GM21529 (cell line): ENCODE data around the gene POU2F1.
"Not testable (repeated sequence)": the region's sequence is repeated elsewhere in the genome, so short reads cannot be mapped to it uniquely, and the experiment has no call there.

Source experiments
- ATAC-seq: cut with Tn5 transposase; IDR thresholded peaks from one replicate; pipeline ENCODE4 v1.9.1; 2021; ENCODE audit not compliant: unreplicated experiment

Gene POU2F1

GRCh38 chr1:167230437-167230836 is 9.8 kb downstream of the POU2F1 start:
- ATAC-seq, result no peak

- no peak for ATAC-seq
Measured at GRCh38 chr1:167231873-167232450, 11.3 kb downstream of the POU2F1 start.

GRCh38 chr1:167232801-167233200 is 12.1 kb downstream of the POU2F1 start:
- no peak for ATAC-seq

- ATAC-seq, result no peak
Measured at GRCh38 chr1:167233373-167233772, 12.7 kb downstream of the POU2F1 start.

- no peak for ATAC-seq
Measured at GRCh38 chr1:167237000-167237399, 16.3 kb downstream of the POU2F1 start.

GRCh38 chr1:167238713-167239112 is 18.0 kb downstream of the POU2F1 start:
- ATAC-seq, result no peak

GRCh38 chr1:167239257-167239656 is 18.6 kb downstream of the POU2F1 start:
- ATAC-seq, result no peak

- ATAC-seq, result no peak
Measured at GRCh38 chr1:167244244-167244643, 23.6 kb downstream of the POU2F1 start.

- not testable (repeated sequence) for ATAC-seq
Measured at GRCh38 chr1:167245168-167245567, 24.5 kb downstream of the POU2F1 start.

GRCh38 chr1:167246971-167247370 is 26.3 kb downstream of the POU2F1 start:
- no peak for ATAC-seq

GRCh38 chr1:167247754-167248153 is 27.1 kb downstream of the POU2F1 start:
- ATAC-seq, result no peak

GRCh38 chr1:167248707-167249642 is 28.3 kb downstream of the POU2F1 start:
- ATAC-seq, result no peak

- no peak for ATAC-seq
Measured at GRCh38 chr1:167249702-167250101, 29.0 kb downstream of the POU2F1 start.

GRCh38 chr1:167250482-167250881 is 29.8 kb downstream of the POU2F1 start:
- ATAC-seq, result no peak

GRCh38 chr1:167251472-167251871 is 30.8 kb downstream of the POU2F1 start:
- ATAC-seq, result no peak

GRCh38 chr1:167252986-167253385 is 32.3 kb downstream of the POU2F1 start:
- ATAC-seq, result no peak

- ATAC-seq, result no peak
Measured at GRCh38 chr1:167258858-167259257, 38.2 kb downstream of the POU2F1 start.

- ATAC-seq, result no peak
Measured at GRCh38 chr1:167262836-167263235, 42.1 kb downstream of the POU2F1 start.

GRCh38 chr1:167263344-167263743 is 42.7 kb downstream of the POU2F1 start:
- no peak for ATAC-seq

GRCh38 chr1:167263819-167264464 is 43.3 kb downstream of the POU2F1 start:
- ATAC-seq, result peak; percentile 50

- no peak for ATAC-seq
Measured at GRCh38 chr1:167266965-167267364, 46.3 kb downstream of the POU2F1 start.

GRCh38 chr1:167268347-167268787 is 47.7 kb downstream of the POU2F1 start:
- no peak for ATAC-seq
